H1 (cell line): Measurements from ENCODE around the gene PLA2G4E. TPM values are rescaled to one million over a fixed set of nuclear protein-coding genes. Genes with fewer than 3 reads are reported as not detected.
A peak's percentile ranks its signal among the peaks of the same experiment; 100 is the strongest.

Experiments
- ASH2L ChIP-seq: fragments of 200-600, 300-600 bp; sonication (generic); IDR thresholded peaks from one replicate; pipeline ENCODE4 v1.7.1; 2017; ENCODE audit warnings: low read length
- BACH1 ChIP-seq: IDR thresholded peaks from 2 replicates; pipeline ENCODE4 v1.6.1; 2012; ENCODE audit warnings: low read length, improper control_type of control experiment
- BRCA1 ChIP-seq: IDR thresholded peaks from 2 replicates; pipeline ENCODE4 v1.6.1; 2012; ENCODE audit warnings: low read depth, low read length, improper control_type of control experiment
- CEBPB ChIP-seq: IDR thresholded peaks from 2 replicates; pipeline ENCODE4 v1.6.1; 2012; ENCODE audit warnings: low read depth, low read length
- CREB1 ChIP-seq: IDR thresholded peaks from 2 replicates; pipeline ENCODE4 v1.6.1; 2012; ENCODE audit warnings: inconsistent platforms
- EZH2 ChIP-seq: fragments of 200-600 bp; sonication (generic); IDR thresholded peaks from 2 replicates; pipeline ENCODE4 v1.7.1; 2012; ENCODE audit warnings: low read depth, mild to moderate bottlenecking, moderate library complexity, low read length, inconsistent platforms; ENCODE audit not compliant: severe bottlenecking
- FOSL1 ChIP-seq: IDR thresholded peaks from 2 replicates; pipeline ENCODE4 v1.6.1; 2011; ENCODE audit warnings: mild to moderate bottlenecking, low read depth, low read length, moderate library complexity; ENCODE audit not compliant: insufficient read depth
- GTF2F1 ChIP-seq: IDR thresholded peaks from 2 replicates; pipeline ENCODE4 v1.6.1; 2012; ENCODE audit warnings: low read depth, low read length, improper control_type of control experiment, borderline replicate concordance
- MAFK ChIP-seq: IDR thresholded peaks from 2 replicates; pipeline ENCODE4 v1.6.1; 2012; ENCODE audit warnings: low read depth, mild to moderate bottlenecking, improper control_type of control experiment, low read length
- NRF1 ChIP-seq: IDR thresholded peaks from 2 replicates; pipeline ENCODE4 v1.6.1; 2011; ENCODE audit warnings: mild to moderate bottlenecking, low read depth, low read length, improper control_type of control experiment
- PHF8 ChIP-seq: fragments of 200-600 bp; sonication (generic); conservative IDR thresholded peaks from 2 replicates; pipeline ENCODE4 v1.7.1; 2012; ENCODE audit warnings: low read depth, mild to moderate bottlenecking, inconsistent platforms, low read length, moderate library complexity
- RNF2 ChIP-seq: fragments of 200-900, 300-1000 bp; sonication (generic); IDR thresholded peaks from 2 replicates; pipeline ENCODE4 v1.7.1; 2016; ENCODE audit warnings: borderline replicate concordance, low read depth, mild to moderate bottlenecking, antibody characterized with exemption, low read length; ENCODE audit not compliant: poor library complexity, severe bottlenecking; ENCODE audit errors: missing control alignments
- SAP30 ChIP-seq: fragments of 300-600 bp; sonication (generic); IDR thresholded peaks from 2 replicates; pipeline ENCODE4 v1.7.1; 2012; ENCODE audit warnings: low read length, moderate library complexity, mild to moderate bottlenecking, inconsistent platforms; ENCODE audit not compliant: insufficient read depth, insufficient replicate concordance
- SIRT6 ChIP-seq: IDR thresholded peaks from one replicate; pipeline ENCODE4 v1.7.1; 2012; ENCODE audit warnings: low read length, inconsistent platforms
- SRF ChIP-seq: IDR thresholded peaks from 2 replicates; pipeline ENCODE4 v1.6.1; 2011; ENCODE audit warnings: mild to moderate bottlenecking, low read depth, low read length, moderate library complexity
- YY1 ChIP-seq: IDR thresholded peaks from 2 replicates; pipeline ENCODE4 v1.6.1; 2011; ENCODE audit warnings: low read depth, mild to moderate bottlenecking, low read length
- polyA plus RNA-seq, 7 experiments: library from polyadenylated mRNA; depleted of rRNA in 3 of 7; stranded (reverse) in 5 of 7; unstranded in 2 of 7; fragments of >200 nt in 5 of 7; fragments of 200-250 nt in 2 of 7; gene quantifications; 1 replicate in 5 of 7; 2 replicates in 1 of 7; 4 replicates in 1 of 7; pipeline versions ENCODE4 v1.2.1 to v1.2.3, GENCODE V29; 2011 to 2013; ENCODE audit warnings: missing spikeins in 2 of 7, mixed read lengths in 2 of 7
- total RNA-seq: library from RNA; stranded (reverse); fragmentation: NEBNext Ultra II Directional; extraction: Animal tissue kit (Norgen Biotek cat#: 25700); gene quantifications from 2 replicates; pipeline ENCODE4 v1.2.1, GENCODE V29; 2021
- TF ChIP-seq, protein P1 (sequence below): IDR thresholded peaks from 2 replicates; pipeline ENCODE4 v1.6.1; 2012; ENCODE audit warnings: inconsistent platforms

The PLA2G4E gene
- total and polyA plus RNA-seq, 2 of the 8 experiments (the other 6 are each of a cell fraction or from before 2014, with no cell fraction given) = 0.03 TPM; not detected in 1

DNA sequence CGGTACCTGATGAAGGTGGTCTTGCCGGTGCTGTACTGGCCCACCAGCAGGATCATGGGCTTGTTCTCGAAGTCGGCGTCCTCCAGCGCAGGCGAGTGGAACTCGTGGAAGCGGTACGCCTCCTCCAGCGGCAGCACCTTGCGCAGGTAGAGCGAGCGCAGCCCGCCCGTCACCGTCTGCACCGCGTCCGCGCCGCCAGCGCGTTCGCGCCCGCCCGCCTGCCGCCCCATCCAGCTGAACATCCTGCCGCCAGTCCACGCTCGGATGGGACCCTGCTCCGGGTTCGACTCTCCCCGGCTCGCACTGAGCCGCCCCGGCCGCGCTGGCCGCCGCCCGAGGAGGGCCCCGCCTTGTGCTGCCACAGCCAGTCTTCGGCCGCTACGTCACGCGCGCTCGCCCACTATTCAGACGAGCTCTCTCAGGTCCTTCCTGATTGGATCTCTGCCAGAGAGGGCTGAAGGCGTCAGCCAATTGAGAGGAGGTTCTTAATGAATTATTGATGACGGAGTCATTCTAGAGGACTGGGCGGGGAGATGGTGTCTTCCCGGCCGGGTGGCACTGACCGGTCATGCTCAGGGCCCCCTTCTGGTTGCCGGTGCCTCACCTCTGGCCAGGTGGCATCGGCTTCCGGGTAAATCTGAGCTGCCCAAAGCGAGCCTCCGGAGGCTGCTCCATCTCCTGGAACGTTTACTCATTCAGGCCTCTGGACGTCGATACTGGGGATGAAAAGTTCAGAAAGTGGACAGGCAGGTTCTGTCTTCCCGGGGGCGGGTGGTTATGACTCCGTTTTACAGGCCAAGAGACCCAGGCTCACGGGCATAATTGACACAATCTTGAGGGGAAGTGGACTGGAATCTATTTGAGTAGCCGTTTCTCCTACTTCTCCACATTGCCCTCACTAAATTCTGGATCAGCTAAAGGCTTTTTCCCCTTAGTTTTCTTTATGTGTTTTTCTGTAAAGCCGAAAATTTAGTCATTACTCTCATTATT is 48.3 kb downstream of the PLA2G4E start, which contains the start of gene EHD4 (continued):
- TF ChIP-seq BRCA1 = no peak
- no peak for TF ChIP-seq SIRT6
- TF ChIP-seq SAP30 = no peak
- TF ChIP-seq, protein P1, sequence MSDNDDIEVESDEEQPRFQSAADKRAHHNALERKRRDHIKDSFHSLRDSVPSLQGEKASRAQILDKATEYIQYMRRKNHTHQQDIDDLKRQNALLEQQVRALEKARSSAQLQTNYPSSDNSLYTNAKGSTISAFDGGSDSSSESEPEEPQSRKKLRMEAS = peak; percentile 63; the same call in 1 of the 2 replicates
- TF ChIP-seq NRF1 = no peak
- TF ChIP-seq SRF = no peak
- TF ChIP-seq PHF8 = peak; percentile 90
- no peak for TF ChIP-seq FOSL1
- no peak for TF ChIP-seq CEBPB
- peak; percentile 98 for TF ChIP-seq ASH2L
- peak; percentile 16; the same call in 1 of the 2 replicates for TF ChIP-seq GTF2F1
- TF ChIP-seq RNF2 = no peak
- TF ChIP-seq CREB1 = peak; percentile 92
- no peak for TF ChIP-seq MAFK
- peak; percentile 55; the same call in 1 of the 2 replicates for TF ChIP-seq YY1
- no peak for TF ChIP-seq EZH2
- TF ChIP-seq BACH1 = no peak
